Stomach (tissue), 4 donors: ENCODE results near the gene TFIP11.

Experiments
- POLR2A ChIP-seq, 4 donors: fragments of 450-650 bp; IDR thresholded peaks; one replicate each; pipeline ENCODE4 v1.6.1; 2016; ENCODE audit warnings: antibody characterized with exemption in 4 of 4, control low read depth in 2 of 4, mild to moderate bottlenecking in 1 of 4, moderate library complexity in 1 of 4
- POLR2AphosphoS5 ChIP-seq, 3 donors: sonication (generic); formaldehyde crosslinking; IDR thresholded peaks; one replicate each; pipeline ENCODE4 v1.6.1; 2016; ENCODE audit warnings: antibody characterized with exemption in 3 of 3
- TF ChIP-seq, protein P1 (sequence below), 7 experiments: fragments of 450-650 bp in 4 of 7; fragments of 200-600 bp in 3 of 7; sonication (generic) in 3 of 7; IDR thresholded peaks; one replicate each; pipeline ENCODE4 v1.5.1; 2016 to 2019; ENCODE audit warnings: antibody characterized with exemption in 7 of 7, control low read depth in 2 of 7, mild to moderate bottlenecking in 1 of 7

DNA sequence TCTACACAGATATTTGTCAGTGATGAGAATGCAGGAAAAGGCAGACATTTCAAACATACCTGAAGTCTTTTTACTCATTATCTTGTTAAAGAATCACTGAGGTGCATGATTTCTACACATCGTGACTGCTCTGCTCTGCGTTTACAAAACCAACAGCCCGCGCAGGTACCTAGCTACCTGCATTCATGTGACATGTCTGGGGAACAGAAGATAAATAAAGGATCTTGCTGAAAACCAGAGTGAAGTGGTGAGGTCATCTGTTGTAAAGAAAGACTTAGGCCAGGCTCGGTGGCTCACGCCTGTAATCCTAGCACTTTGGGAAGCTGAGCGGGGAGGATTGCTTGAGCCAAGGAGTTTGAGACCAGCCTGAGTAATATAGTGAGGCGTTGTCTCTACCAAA is 67.5 kb downstream of the TFIP11 start:
- TF ChIP-seq, protein P1, sequence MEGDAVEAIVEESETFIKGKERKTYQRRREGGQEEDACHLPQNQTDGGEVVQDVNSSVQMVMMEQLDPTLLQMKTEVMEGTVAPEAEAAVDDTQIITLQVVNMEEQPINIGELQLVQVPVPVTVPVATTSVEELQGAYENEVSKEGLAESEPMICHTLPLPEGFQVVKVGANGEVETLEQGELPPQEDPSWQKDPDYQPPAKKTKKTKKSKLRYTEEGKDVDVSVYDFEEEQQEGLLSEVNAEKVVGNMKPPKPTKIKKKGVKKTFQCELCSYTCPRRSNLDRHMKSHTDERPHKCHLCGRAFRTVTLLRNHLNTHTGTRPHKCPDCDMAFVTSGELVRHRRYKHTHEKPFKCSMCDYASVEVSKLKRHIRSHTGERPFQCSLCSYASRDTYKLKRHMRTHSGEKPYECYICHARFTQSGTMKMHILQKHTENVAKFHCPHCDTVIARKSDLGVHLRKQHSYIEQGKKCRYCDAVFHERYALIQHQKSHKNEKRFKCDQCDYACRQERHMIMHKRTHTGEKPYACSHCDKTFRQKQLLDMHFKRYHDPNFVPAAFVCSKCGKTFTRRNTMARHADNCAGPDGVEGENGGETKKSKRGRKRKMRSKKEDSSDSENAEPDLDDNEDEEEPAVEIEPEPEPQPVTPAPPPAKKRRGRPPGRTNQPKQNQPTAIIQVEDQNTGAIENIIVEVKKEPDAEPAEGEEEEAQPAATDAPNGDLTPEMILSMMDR (IDR thresholded peaks at IDR 0.05): no peak
- no peak for TF ChIP-seq POLR2AphosphoS5 (IDR thresholded peaks at IDR 0.05)
- TF ChIP-seq POLR2A (IDR thresholded peaks at IDR 0.05): no peak
